ENCODE measurements around the gene CASK. TPM values are rescaled to one million over a fixed set of nuclear protein-coding genes. Genes with fewer than 3 reads are reported as not detected.

CASK gene
- total RNA-seq, 1 experiment from 2014 or later, result 31.5 TPM

GRCh38 chrX:41473936-41474725 lies 449.2 kb downstream of the CASK start:
- DNase-seq (ENCODE audit: low read depth), result no peak

GRCh38 chrX:41472231-41472815 lies 451.0 kb downstream of the CASK start:
- no peak for DNase-seq (ENCODE audit: low read depth)

- no peak for DNase-seq (ENCODE audit: low read depth)
These were observed 451.6 kb downstream of the CASK start for GRCh38 chrX:41471786-41472185.

GRCh38 chrX:41470706-41471105 lies 452.6 kb downstream of the CASK start:
- DNase-seq (ENCODE audit: low read depth), result no peak

- peak; percentile 33 for DNase-seq (ENCODE audit: low read depth)
These were observed 454.6 kb downstream of the CASK start for GRCh38 chrX:41468647-41469323.

Other genes starting within 250 kb of the CASK start
- gene GPR34, start 234.6 kb downstream of the CASK start, total RNA-seq (2014; rRNA removed; shearing (Covaris generic)), result not detected in 2 replicates
- gene GPR82, start 199.4 kb downstream of the CASK start, total RNA-seq (2014; rRNA removed; shearing (Covaris generic)), result not detected in 2 replicates

All from M059J (cell line).